ENCODE data around the gene DAPK1. TPM values are rescaled to one million over a fixed set of nuclear protein-coding genes. Genes with fewer than 3 reads are reported as not detected.
A peak's percentile ranks its signal among the peaks of the same experiment; 100 is the strongest.

DAPK1 gene
- total RNA-seq, 4 donors from 2014 or later: 8.8 to 18.3 (median 9.9) TPM

- TF ChIP-seq POLR2A (IDR thresholded peaks at IDR 0.05): no peak
- TF ChIP-seq, protein P1, sequence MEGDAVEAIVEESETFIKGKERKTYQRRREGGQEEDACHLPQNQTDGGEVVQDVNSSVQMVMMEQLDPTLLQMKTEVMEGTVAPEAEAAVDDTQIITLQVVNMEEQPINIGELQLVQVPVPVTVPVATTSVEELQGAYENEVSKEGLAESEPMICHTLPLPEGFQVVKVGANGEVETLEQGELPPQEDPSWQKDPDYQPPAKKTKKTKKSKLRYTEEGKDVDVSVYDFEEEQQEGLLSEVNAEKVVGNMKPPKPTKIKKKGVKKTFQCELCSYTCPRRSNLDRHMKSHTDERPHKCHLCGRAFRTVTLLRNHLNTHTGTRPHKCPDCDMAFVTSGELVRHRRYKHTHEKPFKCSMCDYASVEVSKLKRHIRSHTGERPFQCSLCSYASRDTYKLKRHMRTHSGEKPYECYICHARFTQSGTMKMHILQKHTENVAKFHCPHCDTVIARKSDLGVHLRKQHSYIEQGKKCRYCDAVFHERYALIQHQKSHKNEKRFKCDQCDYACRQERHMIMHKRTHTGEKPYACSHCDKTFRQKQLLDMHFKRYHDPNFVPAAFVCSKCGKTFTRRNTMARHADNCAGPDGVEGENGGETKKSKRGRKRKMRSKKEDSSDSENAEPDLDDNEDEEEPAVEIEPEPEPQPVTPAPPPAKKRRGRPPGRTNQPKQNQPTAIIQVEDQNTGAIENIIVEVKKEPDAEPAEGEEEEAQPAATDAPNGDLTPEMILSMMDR (IDR thresholded peaks at IDR 0.05): no peak
- intact Hi-C loops (cut with DNase I; ENCODE audit: low total_unique reads): no loop called here
- 83 to 89% methylated on average over 3 of the region's 3 CpGs for WGBS, 2 donors
- H3K4me3 ChIP-seq (ENCODE audit: low read depth, poor library complexity, severe bottlenecking): no peak overlapping the region
- DNase-seq (ENCODE audit: low spot score in 2 of 2): no peak
Observed at GRCh38 chr9:87646546-87646945, 148.9 kb downstream of the DAPK1 start.

DNA sequence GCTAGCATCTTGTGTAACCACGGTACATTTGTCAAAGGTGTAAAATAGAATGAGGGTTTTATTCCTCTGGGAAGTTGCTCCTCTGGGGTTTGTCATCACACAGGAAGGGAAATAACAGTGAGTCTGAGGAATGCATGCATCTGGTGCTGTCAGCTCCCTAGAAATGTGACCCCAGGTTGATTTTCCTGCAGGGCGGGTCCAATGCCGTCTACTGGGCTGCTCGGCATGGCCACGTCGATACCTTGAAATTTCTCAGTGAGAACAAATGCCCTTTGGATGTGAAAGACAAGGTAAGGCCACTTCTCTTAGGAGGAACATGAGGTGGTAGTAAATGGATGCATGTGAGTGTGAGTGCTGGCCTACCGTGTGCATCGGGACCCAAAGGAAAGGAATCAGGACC is 149.4 kb downstream of the DAPK1 start:
- intact Hi-C loops (cut with DNase I; ENCODE audit: low total_unique reads): no loop called here
- H3K4me3 ChIP-seq (ENCODE audit: low read depth, poor library complexity, severe bottlenecking): no peak overlapping the region
- WGBS, 2 donors: 93 to 99% methylated on average over 8 of the region's 8 CpGs
- TF ChIP-seq, protein P1 (IDR thresholded peaks at IDR 0.05): no peak
- TF ChIP-seq POLR2A (IDR thresholded peaks at IDR 0.05): no peak
- DNase-seq (ENCODE audit: low spot score in 2 of 2): peak in 1 of 2 donors; percentile 48

DNA sequence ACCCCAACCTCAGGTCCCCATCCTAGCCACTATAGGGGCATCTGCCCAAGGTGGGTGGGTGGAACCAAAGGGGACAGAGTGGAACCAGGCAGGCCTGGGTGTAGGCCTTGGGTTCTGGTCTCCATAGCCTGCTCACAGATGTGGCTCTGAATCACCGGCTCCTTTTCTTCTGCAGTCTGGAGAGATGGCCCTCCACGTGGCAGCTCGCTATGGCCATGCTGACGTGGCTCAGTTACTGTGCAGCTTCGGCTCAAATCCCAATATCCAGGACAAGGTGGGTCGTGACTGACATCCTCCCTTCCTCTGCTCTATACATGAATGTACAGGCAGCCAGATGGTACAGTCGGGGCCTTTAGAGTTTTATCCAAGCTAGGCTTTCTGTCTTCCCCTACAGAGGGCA is 150.9 kb downstream of the DAPK1 start:
- H3K4me3 ChIP-seq (ENCODE audit: low read depth, poor library complexity, severe bottlenecking): no peak overlapping the region
- intact Hi-C loops (cut with DNase I; ENCODE audit: low total_unique reads): no loop called here
- DNase-seq (ENCODE audit: low spot score in 2 of 2): peak in 1 of 2 donors; percentile 37
- TF ChIP-seq POLR2A (IDR thresholded peaks at IDR 0.05): no peak
- TF ChIP-seq, protein P1 (IDR thresholded peaks at IDR 0.05): no peak
- 94 to 97% methylated on average over 7 of the region's 7 CpGs for WGBS, 2 donors

DNA sequence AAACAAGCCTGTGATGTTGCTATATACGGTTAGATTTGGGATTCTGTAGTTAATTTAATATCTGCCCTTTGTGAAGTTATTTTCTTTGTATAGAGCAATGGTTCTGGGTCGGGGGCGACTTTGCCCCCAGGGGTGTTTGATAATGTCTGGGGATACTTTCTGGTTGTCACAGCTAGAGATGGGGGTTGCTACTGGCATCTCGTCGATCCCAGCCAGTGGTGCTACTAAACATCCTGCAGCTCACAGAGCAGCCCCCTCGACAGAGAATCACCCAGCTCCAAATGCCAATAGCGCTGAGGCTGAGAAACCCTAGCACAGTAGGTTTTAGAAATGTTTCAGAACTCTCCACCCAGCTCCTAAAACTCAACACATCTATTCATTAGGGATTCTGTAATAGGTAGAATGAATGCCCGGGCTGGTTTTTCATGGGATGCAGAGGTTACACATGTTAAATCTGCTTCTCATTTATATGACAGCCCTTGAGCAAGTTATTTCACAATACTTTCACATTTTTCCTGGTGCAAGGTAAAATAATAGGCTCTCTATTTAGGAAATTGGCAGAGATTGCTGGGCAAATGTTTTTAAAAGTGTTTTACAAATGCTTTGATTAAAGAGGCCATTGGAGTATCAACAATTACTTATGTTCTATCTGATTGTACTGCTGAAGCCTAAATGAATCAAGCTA is 153.1 kb downstream of the DAPK1 start:
- WGBS, 2 donors: 65 to 84% methylated on average over 8 of the region's 8 CpGs
- TF ChIP-seq, protein P1 (IDR thresholded peaks at IDR 0.05): no peak
- no peak for TF ChIP-seq POLR2A (IDR thresholded peaks at IDR 0.05)
- intact Hi-C loops (cut with DNase I; ENCODE audit: low total_unique reads): no loop called here

DNA sequence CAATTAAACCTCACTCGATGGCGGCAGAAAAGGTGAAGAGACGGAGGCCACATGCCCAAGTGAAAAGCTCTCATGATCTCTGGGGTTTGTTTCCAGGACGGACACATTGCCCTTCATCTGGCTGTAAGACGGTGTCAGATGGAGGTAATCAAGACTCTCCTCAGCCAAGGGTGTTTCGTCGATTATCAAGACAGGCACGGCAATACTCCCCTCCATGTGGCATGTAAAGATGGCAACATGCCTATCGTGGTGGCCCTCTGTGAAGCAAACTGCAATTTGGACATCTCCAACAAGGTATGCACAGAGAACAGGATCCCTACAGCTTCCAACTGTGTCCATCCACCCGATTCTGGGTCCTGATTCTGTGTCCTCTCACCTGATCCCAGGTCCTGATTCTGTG is 153.8 kb downstream of the DAPK1 start:
- intact Hi-C loops (cut with DNase I; ENCODE audit: low total_unique reads): no loop called here
- 87 to 89% methylated on average over 10 of the region's 10 CpGs for WGBS, 2 donors
- DNase-seq (ENCODE audit: low spot score in 2 of 2): peak in 1 of 2 donors; percentile 70
- TF ChIP-seq POLR2A (IDR thresholded peaks at IDR 0.05): no peak
- TF ChIP-seq, protein P1 (IDR thresholded peaks at IDR 0.05): no peak
- H3K4me3 ChIP-seq (ENCODE audit: low read depth, poor library complexity, severe bottlenecking): no peak overlapping the region

More for the DNA sequence above, 153.1 kb downstream of the DAPK1 start:
- DNase-seq (ENCODE audit: low spot score in 2 of 2): peak in 1 of 2 donors; percentile 74
- H3K4me3 ChIP-seq (ENCODE audit: low read depth, poor library complexity, severe bottlenecking): no peak overlapping the region

DNA sequence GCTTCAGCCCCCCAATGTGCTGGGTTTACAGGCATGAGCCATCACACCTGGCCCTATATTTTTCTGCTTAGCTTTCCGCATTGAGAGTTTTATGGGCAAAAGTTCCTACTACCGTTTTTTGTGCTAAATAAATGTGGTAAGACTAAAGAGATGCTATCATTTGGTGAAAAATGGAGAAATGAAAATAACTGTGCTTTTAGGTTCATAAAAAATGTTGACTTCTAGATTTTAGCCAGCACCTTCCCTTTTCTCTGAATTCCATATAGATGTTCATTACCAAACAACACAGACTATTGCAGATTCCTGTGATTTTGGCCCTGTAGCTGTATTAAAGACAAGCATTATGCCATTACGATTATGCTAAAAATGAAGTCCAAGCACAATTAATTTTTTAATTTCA is 156.3 kb downstream of the DAPK1 start:
- intact Hi-C loops (cut with DNase I; ENCODE audit: low total_unique reads): no loop called here
- H3K4me3 ChIP-seq (ENCODE audit: low read depth, poor library complexity, severe bottlenecking): no peak overlapping the region
- TF ChIP-seq, protein P1 (IDR thresholded peaks at IDR 0.05): no peak
- TF ChIP-seq POLR2A (IDR thresholded peaks at IDR 0.05): no peak
- 83 to 85% methylated on average over 3 of the region's 3 CpGs for WGBS, 2 donors
- DNase-seq (ENCODE audit: low spot score in 2 of 2): no peak
